Mesendoderm (in vitro differentiated cells): Measurements from ENCODE around the gene PROK1.

Source experiments
- DNase-seq: peaks from one replicate; pipeline ENCODE4 v3.0.0; 2013
- H2AK5ac ChIP-seq: 2 replicates; pipeline ENCODE4 v1.6.1; 2013; ENCODE audit warnings: low read length, inconsistent platforms
- H2BK120ac ChIP-seq: 2 replicates; pipeline ENCODE4 v1.6.1; 2013; ENCODE audit warnings: low read depth, mild to moderate bottlenecking, low read length, moderate library complexity, mixed read lengths
- H2BK15ac ChIP-seq: replicated peaks from 2 replicates; pipeline ENCODE4 v1.6.1; 2013; ENCODE audit warnings: low read depth, mild to moderate bottlenecking, moderate library complexity
- H2BK5ac ChIP-seq: 2 replicates; pipeline ENCODE4 v1.6.1; 2013; ENCODE audit warnings: low read length, inconsistent platforms
- H3K18ac ChIP-seq: 2 replicates; pipeline ENCODE4 v1.6.1; 2013; ENCODE audit warnings: mild to moderate bottlenecking, low read length, mixed read lengths
- H3K23ac ChIP-seq: one replicate; pipeline ENCODE4 v1.6.1; 2013; ENCODE audit warnings: low read length
- H3K27ac ChIP-seq: 2 replicates; pipeline ENCODE4 v1.5.1; 2013; ENCODE audit warnings: low read depth, mild to moderate bottlenecking, inconsistent platforms, low read length, moderate library complexity
- H3K27me3 ChIP-seq: 2 replicates; pipeline ENCODE4 v1.6.1; 2013; ENCODE audit warnings: low read length, control low read depth, mild to moderate bottlenecking, inconsistent platforms; ENCODE audit not compliant: insufficient read depth, poor library complexity
- H3K36me3 ChIP-seq: 2 replicates; pipeline ENCODE4 v1.6.1; 2013; ENCODE audit warnings: low read length, inconsistent platforms; ENCODE audit not compliant: control insufficient read depth, insufficient read depth
- H3K4ac ChIP-seq: one replicate; pipeline ENCODE4 v1.6.1; 2013; ENCODE audit warnings: low read depth, mild to moderate bottlenecking, low read length, moderate library complexity
- H3K4me1 ChIP-seq: 2 replicates; pipeline ENCODE4 v1.6.1; 2013; ENCODE audit warnings: low read depth, low read length, inconsistent platforms; ENCODE audit not compliant: control insufficient read depth
- H3K4me2 ChIP-seq: 2 replicates; pipeline ENCODE4 v1.6.1; 2013; ENCODE audit warnings: low read length
- H3K4me3 ChIP-seq: 2 replicates; pipeline ENCODE4 v1.5.1; 2013; ENCODE audit warnings: mild to moderate bottlenecking, low read length
- H3K56ac ChIP-seq: one replicate; pipeline ENCODE4 v1.6.1; 2013; ENCODE audit warnings: low read length
- H3K79me1 ChIP-seq: 2 replicates; pipeline ENCODE4 v1.6.1; 2013; ENCODE audit warnings: low read length, inconsistent platforms
- H3K79me2 ChIP-seq: 2 replicates; pipeline ENCODE4 v1.6.1; 2013; ENCODE audit warnings: mild to moderate bottlenecking, low read length; ENCODE audit not compliant: control insufficient read depth, insufficient read depth
- H3K9ac ChIP-seq: 2 replicates; pipeline ENCODE4 v1.6.1; 2013; ENCODE audit warnings: low read length, inconsistent platforms
- H4K5ac ChIP-seq: one replicate; pipeline ENCODE4 v1.6.1; 2013; ENCODE audit warnings: low read length
- H4K8ac ChIP-seq: one replicate; pipeline ENCODE4 v1.6.1; 2013; ENCODE audit warnings: low read depth, mild to moderate bottlenecking, control low read depth, low read length, moderate library complexity
- WGBS: extraction: QIAGEN DNeasy Blood & Tissue Kit; methylation state at CpG from one replicate; pipeline ENCODE4 v1.1.7; 2013; ENCODE audit warnings: low lambda C conversion rate, missing lambda C conversion rate; ENCODE audit not compliant: insufficient coverage; ENCODE audit errors: extremely low coverage; 5-methylcytosine and 5-hydroxymethylcytosine counted together

Gene PROK1

GRCh38 chr1:110493059-110493699 lies 42.2 kb downstream of the PROK1 start:
- H3K9ac ChIP-seq: no peak overlapping the region
- no peak overlapping the region for H3K56ac ChIP-seq
- H2AK5ac ChIP-seq: no peak overlapping the region
- H2BK5ac ChIP-seq: no peak overlapping the region
- no peak overlapping the region for H2BK15ac ChIP-seq
- H3K18ac ChIP-seq: no peak overlapping the region
- H3K27ac ChIP-seq: no peak overlapping the region
- H2BK120ac ChIP-seq: no peak overlapping the region
- no peaks in the 10 kb centered on the region for H3K79me2 ChIP-seq
- no peak overlapping the region for H4K8ac ChIP-seq
- no peaks in the 10 kb centered on the region for H3K27me3 ChIP-seq
- no peak for DNase-seq
- H3K4me1 ChIP-seq: no peaks in the 10 kb centered on the region
- no peak overlapping the region for H3K4ac ChIP-seq
- H3K23ac ChIP-seq: no peak overlapping the region
- no peaks in the 10 kb centered on the region for H3K79me1 ChIP-seq
- no peaks in the 10 kb centered on the region for H3K36me3 ChIP-seq
- no peak overlapping the region for H4K5ac ChIP-seq
- no peak overlapping the region for H3K4me2 ChIP-seq
- H3K4me3 ChIP-seq: no peak overlapping the region
- WGBS: no CpG with 5 or more reads among the region's 5 CpGs

- no peaks in the 10 kb centered on the region for H3K27me3 ChIP-seq
- H3K79me2 ChIP-seq: no peaks in the 10 kb centered on the region
- no peak overlapping the region for H4K5ac ChIP-seq
- no peak for DNase-seq
- no peak overlapping the region for H3K27ac ChIP-seq
- H3K4me1 ChIP-seq: no peaks in the 10 kb centered on the region
- no peak overlapping the region for H3K18ac ChIP-seq
- no peak overlapping the region for H3K4ac ChIP-seq
- H3K56ac ChIP-seq: no peak overlapping the region
- H3K79me1 ChIP-seq: no peaks in the 10 kb centered on the region
- H2BK15ac ChIP-seq: no peak overlapping the region
- no peak overlapping the region for H2BK120ac ChIP-seq
- H3K4me2 ChIP-seq: no peak overlapping the region
- no peaks in the 10 kb centered on the region for H3K36me3 ChIP-seq
- H2BK5ac ChIP-seq: no peak overlapping the region
- no peak overlapping the region for H2AK5ac ChIP-seq
- WGBS: no CpG with 5 or more reads among the region's 5 CpGs
- H3K23ac ChIP-seq: no peak overlapping the region
- no peak overlapping the region for H3K4me3 ChIP-seq
- no peak overlapping the region for H4K8ac ChIP-seq
- H3K9ac ChIP-seq: no peak overlapping the region
Measured at GRCh38 chr1:110494036-110494435, 43.1 kb downstream of the PROK1 start.

GRCh38 chr1:110494522-110495406 lies 43.8 kb downstream of the PROK1 start:
- no peaks in the 10 kb centered on the region for H3K27me3 ChIP-seq
- H3K4ac ChIP-seq: no peak overlapping the region
- no peak overlapping the region for H2BK120ac ChIP-seq
- no peak overlapping the region for H4K5ac ChIP-seq
- no peak for DNase-seq
- no peak overlapping the region for H3K27ac ChIP-seq
- H3K18ac ChIP-seq: no peak overlapping the region
- H3K79me2 ChIP-seq: no peaks in the 10 kb centered on the region
- H3K4me3 ChIP-seq: no peak overlapping the region
- H2BK5ac ChIP-seq: no peak overlapping the region
- H4K8ac ChIP-seq: no peak overlapping the region
- H3K4me1 ChIP-seq: no peaks in the 10 kb centered on the region
- H3K23ac ChIP-seq: no peak overlapping the region
- no peak overlapping the region for H2BK15ac ChIP-seq
- H3K79me1 ChIP-seq: no peaks in the 10 kb centered on the region
- no CpG with 5 or more reads among the region's 21 CpGs for WGBS
- no peak overlapping the region for H2AK5ac ChIP-seq
- H3K9ac ChIP-seq: no peak overlapping the region
- H3K4me2 ChIP-seq: no peak overlapping the region
- no peaks in the 10 kb centered on the region for H3K36me3 ChIP-seq
- no peak overlapping the region for H3K56ac ChIP-seq

- Histone ChIP-seq H4K5ac (no peak overlapping the region), H2BK5ac (no peak overlapping the region), H3K4me1 (no peaks in the 10 kb centered on the region), H3K56ac (no peak overlapping the region), H4K8ac (no peak overlapping the region), H3K4ac (no peak overlapping the region), H3K4me3 (no peak overlapping the region), H3K79me1 (no peaks in the 10 kb centered on the region), H2BK120ac (no peak overlapping the region), H3K9ac (no peak overlapping the region), H3K27me3 (no peaks in the 10 kb centered on the region), H3K18ac (no peak overlapping the region), H3K27ac (no peak overlapping the region), H2BK15ac (no peak overlapping the region), H3K4me2 (no peak overlapping the region), H3K36me3 (no peaks in the 10 kb centered on the region), H3K23ac (no peak overlapping the region), H3K79me2 (no peaks in the 10 kb centered on the region), H2AK5ac (no peak overlapping the region)
- no CpG with 5 or more reads among the region's 8 CpGs for WGBS
- DNase-seq: peak; percentile 76
Measured at GRCh38 chr1:110495926-110496600, 45.1 kb downstream of the PROK1 start.

GRCh38 chr1:110498270-110498669 lies 47.3 kb downstream of the PROK1 start:
- Histone ChIP-seq H3K4ac (no peak overlapping the region), H3K79me1 (no peaks in the 10 kb centered on the region), H3K18ac (no peak overlapping the region), H2AK5ac (no peak overlapping the region), H3K27me3 (no peaks in the 10 kb centered on the region), H3K23ac (no peak overlapping the region), H2BK15ac (no peak overlapping the region), H2BK120ac (no peak overlapping the region), H2BK5ac (no peak overlapping the region), H3K4me1 (no peaks in the 10 kb centered on the region), H3K27ac (no peak overlapping the region), H3K9ac (no peak overlapping the region), H3K56ac (no peak overlapping the region), H3K4me3 (no peak overlapping the region), H4K5ac (no peak overlapping the region), H4K8ac (no peak overlapping the region), H3K4me2 (no peak overlapping the region), H3K36me3 (no peaks in the 10 kb centered on the region), H3K79me2 (no peaks in the 10 kb centered on the region)
- no CpG with 5 or more reads among the region's 6 CpGs for WGBS
- no peak for DNase-seq
